HPDE6-E6E7 (cell line): Measurements from ENCODE around the gene CALD1.

Experiments
- DNase-seq: peaks from one replicate; pipeline ENCODE4 v3.0.0; 2011; ENCODE audit warnings: missing footprints; ENCODE audit errors: extremely low spot score

CALD1 gene

DNA sequence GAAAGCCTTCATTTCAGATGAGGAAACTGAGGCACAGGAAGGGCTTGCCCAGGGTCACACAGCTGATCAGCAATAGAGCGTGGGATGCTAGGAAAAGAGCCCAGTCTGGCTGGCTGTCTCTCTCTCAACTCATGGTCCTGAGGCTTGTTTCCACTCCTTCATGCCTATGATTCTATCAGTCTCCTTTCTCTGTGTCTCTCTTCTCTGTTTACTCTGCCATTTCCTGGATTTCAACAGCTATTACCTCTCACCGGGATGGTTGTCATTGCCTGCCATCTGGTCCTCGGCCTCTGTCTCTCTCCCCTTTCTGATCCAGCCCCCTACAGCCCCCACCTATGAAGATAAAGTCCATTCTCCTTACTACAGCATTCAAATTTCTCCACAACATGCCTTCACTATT is 113.5 kb downstream of the CALD1 start:
- no peak for DNase-seq

DNA sequence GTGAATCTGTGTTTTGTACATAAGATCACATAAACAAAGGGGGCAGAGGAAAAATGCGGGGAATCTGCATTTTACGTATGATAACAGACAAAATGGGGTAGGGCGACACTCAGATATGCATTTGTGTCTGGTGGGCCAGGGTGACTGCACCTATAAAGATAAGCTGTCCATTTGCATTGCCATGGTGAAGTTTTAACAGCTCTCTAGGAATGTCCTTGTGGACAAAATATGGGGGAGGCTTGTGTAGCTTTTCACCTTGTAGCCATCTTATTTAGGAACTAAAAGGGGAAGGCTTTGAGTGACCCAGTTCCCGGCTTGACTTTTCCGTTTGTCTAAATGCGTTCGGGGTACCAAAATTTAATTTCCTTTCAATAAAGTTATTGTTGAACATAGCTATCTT is 114.5 kb downstream of the CALD1 start:
- DNase-seq: no peak

DNA sequence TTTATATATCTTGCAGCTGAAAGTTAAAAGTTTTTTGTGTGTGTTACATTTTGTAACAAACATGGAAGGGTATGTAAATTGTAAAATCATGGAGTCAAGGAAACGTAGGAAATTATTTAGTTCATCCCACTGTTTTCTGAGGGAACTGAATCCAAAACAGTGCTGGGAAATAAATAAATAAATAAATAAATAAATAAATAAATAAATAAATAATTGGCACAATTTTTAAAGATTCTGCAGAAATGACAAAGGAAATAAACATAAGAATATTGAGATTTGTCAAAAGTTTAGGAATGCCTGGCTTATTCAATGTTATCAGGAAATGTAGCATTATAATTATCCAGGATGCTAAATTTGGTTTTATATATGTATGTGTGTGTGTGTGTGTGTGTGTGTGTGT is 115.5 kb downstream of the CALD1 start:
- no peak for DNase-seq

DNA sequence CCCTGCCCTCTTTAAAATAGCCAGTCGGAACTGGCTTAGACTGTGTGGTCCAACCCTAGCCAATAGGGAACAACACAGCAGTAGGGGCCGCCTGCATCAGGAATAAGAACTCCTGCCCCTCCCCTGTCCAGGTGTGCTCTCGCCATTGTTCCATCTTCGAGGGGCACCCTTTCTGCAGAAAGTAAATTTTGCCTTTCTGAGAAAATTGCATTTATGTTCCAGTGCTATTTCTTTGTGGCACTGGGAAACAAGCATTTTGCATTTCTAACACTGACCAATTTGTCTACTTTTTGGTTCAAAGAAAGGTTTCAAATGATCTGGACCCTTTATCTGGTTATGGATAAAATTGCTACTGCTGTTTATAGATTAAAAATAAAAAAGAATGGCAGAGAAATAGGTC is 116.6 kb downstream of the CALD1 start:
- no peak for DNase-seq

DNA sequence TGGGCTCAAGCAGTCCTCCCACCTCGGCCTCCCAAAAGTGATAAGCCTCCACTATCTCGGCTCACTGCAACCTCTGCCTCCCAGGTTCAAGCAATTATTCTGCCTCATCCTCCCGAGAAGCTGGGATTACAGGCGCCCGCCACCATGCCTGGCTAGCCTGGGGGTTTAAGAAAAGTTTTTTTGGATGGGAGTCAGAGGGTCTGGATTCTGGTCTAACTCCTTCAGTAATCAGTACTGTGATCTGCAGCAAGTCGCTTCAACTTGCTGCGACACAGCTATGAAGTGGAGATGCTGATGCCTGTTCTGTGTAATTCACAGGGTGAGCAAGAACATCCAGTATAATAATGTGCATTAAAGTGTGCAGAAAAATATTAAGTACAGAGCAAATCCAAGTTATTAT is 118.5 kb downstream of the CALD1 start:
- DNase-seq: no peak

DNA sequence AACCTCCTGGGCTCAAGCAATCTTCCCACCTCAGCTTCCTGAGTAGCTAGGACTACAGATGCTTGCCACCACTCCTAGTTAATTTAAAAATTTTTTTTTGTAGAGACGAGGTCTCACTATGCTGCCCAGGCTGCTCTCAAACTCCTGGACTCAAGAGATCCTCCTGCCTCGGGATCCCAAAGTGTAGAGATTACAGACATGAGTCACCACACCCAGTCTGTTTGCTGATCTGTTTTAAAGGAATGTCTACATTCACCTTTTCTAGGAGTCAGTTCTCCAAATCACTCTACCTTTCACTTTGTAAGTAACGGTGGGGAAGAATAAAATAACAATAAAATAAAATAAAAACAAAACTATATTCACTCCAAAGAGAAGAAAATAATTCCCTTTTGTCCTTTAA is 120.3 kb downstream of the CALD1 start:
- DNase-seq: no peak

DNA sequence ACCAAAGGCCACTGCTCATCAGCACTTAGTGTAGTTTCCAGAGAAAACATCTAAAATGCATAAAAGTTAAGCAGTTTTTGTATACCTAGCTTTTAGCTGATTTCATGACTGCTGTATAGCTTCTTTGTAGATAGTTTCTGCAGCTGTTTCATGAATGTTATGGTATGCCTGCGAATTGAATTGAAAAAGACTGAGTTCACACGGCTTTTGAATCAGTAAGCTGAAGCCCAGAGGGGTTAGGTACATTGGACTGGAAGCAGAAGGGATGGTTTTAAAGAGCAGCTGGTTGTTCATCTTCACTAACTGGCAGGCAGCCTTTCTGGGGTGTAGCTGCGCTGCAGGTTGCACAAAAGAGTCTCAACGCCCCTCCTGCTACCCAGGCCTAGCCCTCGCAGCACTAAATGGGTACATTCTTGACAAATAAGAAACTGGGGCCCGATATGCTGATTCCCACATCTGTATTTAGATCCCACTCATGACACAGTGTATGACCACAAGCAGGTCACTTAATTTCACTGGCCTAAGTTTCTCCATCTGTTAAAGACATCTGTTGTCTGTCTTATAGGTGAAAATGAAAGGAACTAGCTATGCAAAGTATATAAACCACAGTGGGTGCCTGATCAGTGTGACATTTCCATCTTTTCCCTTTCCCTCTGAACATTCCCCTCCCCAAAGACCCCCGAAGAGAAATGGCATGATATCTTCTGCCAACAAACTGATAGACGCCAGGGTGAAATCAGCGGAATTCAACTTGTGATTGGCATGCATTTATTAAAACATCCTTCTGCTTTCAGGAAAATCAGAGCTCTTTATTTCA is 120.9 kb downstream of the CALD1 start:
- no peak for DNase-seq

DNA sequence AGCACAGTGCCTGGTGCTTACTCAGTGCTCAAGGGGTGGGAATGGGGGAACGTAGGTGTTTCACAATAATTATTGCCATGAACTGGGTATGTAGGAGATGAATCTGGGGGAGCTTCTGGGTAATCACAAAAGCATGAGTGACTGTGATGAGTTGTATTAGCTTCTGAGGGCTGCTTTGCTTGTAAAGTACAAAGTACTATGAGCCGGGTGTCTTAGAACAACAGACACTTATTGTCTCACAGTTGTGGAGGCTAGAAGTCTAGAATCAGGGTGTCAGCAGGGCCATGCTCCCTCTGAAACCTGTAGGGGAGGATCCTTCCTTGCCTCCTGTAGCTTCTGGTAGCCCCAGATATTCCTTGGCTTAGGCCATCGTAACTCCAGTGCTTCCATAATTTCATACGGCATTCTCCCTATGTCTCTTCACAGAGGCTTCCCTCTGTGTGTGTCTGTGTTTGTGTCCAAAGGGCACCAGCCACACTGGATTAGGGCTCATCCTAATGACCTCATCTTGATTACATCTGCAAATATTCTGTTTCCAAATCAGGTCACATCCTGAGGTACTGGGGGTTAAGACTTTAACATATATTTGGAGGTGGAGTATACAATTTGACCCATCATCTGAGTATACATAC is 122.1 kb downstream of the CALD1 start:
- no peak for DNase-seq

DNA sequence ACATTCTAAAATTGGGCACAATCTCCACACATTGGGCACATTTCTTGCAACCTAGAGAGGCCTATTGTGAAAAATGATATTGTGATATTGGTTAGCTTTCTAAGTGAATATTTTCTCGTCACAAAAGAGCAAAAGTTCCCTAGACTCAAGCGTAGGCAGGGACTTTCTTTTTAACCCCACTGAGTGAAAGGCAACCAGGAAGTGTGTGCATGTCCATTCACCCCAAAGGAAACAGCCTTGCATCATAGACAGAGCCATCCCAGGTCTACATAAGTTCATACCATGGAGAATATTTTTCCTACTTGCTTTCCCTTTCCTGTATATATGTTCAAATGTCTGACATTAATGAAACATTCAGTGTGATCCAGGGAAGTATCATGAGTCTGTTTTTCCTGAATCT is 122.6 kb downstream of the CALD1 start:
- no peak for DNase-seq

DNA sequence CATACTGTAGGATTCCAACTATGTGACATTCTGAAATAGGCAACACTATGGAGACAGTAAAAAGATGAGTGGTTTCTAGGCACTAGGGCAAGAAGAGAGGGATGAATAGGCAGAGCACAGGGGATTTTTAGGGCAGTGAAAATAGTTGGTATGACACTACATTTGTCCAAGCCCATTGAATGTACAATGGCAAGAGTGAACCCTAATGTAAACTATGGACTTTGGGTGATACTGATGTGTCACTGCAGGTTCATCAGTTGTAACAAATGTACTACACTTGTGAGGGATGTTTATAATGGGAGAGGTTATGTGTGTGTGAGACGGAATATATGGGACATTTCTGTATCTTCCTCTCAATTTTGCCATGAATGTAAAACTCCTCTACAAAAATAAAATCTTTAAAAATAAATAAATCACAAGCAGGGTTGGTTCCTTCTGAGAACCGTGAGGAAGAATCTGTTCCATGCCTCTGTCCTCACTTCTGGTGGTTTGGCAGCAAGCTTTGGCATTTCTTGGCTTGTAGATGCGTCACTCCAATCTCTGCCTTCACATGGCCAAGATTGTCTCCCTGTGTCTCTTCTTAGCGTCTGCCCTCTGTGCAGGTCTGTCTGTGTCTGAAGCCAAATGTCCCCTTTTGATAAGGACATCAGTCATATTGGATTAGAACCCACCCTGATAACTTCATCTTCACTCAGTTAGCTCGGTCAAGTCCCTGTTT is 123.8 kb downstream of the CALD1 start:
- no peak for DNase-seq

DNA sequence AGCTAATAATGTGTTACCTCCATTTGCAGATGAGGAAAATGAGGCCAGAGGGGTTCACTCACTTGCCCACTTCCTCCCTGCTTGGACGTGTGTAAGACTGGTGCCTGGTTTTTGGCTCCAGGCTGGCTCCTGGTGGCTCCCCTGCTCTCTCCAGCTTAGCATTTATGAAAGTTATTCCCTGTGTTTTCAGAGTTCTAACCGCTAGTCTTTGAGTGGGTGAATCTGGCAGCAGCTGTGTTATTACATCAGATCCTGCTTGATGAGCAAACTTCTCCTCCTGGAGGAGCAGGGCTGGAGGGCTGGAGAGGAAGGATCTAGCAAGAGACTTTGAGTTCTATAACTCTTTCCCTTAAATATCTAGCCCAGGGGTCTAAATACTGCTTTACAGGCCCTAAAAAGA is 125.9 kb downstream of the CALD1 start:
- no peak for DNase-seq

DNA sequence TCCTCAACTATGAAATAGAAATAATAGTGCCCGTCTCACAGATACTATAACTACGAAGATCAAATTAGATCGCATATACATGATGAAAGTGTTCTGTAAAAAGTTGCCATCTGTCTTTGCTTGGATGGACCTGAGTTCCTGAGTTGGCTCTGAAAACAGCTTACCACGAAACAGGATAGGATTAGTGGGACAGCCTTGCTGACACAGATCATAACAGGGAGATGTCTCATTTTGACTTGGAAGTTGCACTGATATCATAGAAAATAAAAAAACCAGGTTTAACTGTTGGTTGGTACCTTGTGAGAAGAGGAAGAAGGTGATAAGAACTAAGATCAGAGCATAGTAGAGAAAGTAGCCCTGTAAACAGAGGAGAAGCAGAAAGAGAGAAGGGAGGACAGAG is 127.6 kb downstream of the CALD1 start:
- no peak for DNase-seq

DNA sequence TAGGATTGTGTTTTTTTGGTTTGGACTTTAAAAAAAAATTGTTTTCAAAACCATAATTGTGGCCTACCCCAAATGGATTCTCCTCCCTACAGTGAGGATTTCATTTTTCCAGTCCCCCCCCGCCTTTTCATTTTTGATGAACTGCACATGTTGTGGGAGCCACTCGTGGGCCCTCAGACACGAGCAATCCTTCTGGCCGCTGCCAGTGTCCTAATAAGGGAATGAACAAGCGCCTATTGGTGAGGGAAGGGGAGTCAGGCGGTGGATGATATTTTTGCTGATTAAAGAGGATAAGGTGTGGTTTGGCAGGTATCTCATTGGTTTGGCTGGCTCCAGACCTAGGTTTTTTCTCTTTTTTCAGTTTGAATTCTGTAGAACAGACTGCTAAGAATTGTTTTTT is 128.2 kb downstream of the CALD1 start:
- DNase-seq: no peak

DNA sequence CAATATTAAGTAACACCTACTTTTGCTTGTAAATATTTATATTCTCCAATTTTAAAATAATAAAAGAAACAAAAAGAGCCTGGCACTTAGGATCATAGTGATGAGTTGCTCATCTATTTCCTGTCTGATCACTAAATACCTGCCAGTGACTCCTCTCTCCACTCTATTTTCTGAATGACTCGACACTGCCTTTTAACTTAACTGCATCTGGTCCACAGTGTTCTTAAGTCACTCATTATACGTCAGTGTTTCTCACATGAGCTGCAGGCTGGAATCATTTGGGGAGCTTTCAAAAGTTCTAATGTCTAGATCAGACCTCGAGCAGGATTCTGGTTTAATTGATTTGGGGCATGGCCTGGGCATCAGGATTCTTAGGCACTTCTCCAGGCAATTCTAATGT is 128.9 kb downstream of the CALD1 start:
- DNase-seq: no peak

DNA sequence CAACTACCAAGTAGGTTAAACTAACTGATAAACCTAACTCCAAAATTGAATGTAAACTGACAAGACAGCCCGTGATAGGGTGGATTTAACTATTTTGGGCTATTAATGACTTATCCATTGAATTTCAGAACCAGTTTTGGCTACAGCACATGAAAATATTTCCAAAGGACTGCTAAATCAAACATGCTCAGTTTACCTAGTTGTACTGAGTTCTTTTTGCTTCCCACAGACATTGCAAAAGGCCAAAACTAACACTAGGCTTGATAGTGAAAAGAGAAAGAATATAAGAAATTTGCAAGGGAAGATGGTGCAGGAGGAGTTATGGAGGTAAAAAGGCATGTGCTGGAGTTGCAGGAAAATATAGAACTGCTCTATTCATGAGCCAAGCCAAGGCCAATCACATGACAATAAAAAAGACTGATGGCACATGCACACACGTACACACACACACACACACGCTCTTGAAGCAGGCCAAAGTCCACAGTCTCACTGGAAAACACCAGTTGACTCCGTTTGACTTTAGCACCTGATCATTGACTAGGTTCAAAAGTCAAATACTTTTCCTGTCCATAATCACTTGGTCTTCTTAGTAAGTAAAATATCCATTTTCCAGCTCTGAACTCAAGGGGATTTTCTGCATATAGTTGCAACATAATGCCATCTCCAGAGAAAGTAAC is 130.9 kb downstream of the CALD1 start:
- DNase-seq: no peak

DNA sequence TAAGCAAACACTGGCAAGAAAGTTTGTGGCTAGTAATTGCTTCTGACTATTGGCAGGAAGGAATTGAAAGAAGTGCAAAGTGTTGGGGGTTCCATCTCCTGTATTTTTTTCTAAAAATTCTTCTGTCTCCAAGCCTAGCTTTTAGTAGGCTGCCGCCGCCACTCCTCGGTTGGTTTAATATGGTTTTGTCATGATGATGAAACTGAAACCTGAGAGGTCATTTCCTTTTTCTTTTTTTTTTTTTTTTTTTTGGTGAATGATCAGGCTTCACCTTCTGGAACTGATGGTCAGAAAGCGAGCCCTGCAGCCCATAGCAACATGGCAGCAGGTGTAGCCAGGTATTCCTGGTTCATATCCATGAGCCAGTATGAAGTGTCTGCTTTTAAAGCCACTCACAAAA is 131.5 kb downstream of the CALD1 start:
- DNase-seq: no peak

DNA sequence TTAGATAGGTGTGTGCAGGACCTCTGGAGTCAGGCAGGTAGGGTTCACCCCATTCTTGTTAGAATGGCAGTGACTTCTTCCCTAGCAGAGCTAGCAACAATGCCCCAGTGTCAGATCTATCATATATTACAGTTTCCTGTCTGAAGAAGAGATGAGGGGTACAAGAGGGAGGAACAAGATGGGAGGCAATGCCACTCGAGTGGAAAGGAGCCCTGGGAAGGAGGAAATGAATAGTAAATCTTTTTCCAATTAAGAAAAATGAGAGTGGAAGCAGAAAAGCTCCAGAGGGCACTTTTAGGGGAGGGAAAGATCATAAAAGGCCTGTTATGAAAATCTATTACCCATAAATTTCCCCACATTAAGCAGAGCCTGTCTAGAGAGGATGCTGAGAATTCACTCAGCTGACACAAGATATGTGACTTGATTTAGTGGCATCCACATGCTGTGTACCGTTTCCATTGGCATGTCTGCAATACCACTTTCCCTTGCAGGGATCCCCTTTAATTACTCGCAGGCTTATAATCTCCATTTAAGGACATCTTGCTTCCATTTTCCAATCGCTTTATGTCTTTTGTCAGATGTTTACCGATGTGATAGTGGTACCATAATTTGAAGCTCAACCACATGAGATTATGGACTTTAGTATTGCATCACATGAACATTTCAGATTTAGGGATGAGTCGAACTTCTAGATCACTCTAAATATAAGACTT is 136.9 kb downstream of the CALD1 start:
- DNase-seq: no peak

DNA sequence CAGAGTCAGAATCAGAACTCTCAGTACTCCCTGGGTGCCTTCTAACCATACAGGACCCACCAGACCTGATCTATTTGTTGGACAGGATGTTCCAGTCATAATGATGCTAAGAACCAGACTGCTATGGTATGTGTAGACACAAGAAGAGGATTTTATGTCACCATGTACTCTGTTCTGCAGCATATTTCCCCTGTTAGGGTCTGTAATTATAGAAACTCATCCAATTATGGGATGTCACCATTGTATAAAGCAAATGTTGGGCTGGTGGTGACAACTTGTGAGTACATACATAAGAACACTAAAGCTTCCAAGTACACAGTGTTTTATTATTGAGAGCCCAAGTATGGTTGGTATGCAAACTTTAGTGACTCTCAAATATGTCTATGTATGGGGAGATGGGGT is 139.8 kb downstream of the CALD1 start:
- no peak for DNase-seq

DNA sequence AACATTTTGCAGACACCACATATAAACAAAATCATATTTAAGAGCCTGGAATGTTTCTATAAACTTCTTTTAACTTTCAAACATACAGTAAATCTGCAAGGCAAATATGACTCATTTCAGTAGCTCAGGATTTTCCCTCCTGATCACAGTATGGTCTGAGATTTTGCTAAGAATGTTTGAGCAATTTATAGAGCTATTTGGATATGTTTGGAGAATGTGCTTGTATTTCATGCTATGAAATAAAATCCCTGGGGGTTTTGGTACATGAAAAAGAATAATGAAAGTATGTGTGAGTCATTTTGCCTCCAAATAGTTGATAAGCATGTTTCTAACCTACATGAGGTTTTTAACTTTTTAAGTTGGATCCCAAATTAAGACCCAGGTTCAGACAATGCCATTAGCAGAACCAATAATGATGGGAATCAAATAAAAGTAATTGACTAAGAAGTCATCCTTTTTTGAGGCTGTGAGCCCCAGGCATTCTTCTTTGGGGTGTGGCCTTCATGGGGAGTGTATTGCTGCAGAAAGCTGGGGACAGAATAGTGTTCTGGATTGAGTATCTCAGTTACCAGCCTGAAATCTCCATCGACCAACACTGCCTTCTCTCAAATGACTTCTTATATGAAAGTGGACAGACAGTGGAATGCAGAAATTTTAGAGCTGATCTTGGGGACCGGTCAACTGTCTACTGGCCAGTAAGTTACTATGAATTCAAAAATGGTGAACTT is 140.8 kb downstream of the CALD1 start:
- DNase-seq: no peak

DNA sequence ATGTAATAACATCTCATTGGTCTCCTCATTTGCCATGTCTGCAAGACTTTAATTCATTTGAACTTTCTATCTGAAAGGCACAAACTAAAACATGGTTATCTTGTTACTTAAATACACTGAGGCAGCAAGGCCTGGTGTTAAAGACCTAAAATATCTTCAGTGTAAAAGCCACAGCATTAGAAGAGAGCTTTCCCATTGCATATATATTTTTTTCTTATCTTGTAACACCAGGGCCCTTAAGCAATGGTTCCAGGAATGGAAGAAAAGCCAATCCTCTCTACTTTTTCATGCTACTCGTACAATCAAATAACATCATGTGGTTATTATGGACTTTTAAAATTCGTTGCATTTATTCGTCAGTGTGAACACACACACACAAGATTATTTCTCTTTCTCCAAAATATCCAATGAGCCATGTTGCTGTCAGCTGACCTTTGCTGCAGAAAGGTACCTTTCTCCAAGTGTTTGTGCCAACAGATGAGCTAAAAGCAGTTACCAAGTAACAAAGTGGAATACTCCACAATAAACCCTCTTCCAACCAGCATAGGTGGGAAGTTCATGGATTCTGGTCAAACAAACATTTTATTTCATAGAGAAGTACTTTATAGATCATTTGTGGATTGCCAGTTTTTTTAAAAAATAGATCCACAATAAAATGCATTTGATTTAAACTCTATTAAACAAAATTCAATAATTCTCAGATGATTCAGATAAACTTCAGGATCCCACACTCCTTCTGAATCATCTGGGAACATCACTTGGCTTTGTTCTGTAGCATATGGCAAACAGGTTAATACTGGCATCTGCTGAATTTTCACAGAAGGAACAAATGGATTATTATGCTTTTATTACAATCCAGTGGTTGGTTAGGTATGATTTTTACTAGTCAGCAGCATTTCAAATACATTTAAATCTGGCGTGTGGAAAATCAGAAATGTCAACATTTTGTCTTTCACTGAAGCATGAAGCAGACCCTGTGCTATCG is 143.6 kb downstream of the CALD1 start:
- no peak for DNase-seq
